Choroid plexus epithelial cell (primary cell): ENCODE measurements around the gene PALD1.

Source experiments
- DNase-seq: peaks from one replicate; pipeline ENCODE4 v3.0.0-alpha.2; 2010; ENCODE audit warnings: low read depth
- H3K4me3 ChIP-seq: 2 replicates; pipeline ENCODE4 v1.5.1; 2011; ENCODE audit warnings: low read depth, mild to moderate bottlenecking, control low read depth, low read length, moderate library complexity
- CTCF ChIP-seq: conservative IDR thresholded peaks from 2 replicates; pipeline ENCODE4 v1.5.1; 2011; ENCODE audit warnings: low read depth, mild to moderate bottlenecking, control low read depth, inconsistent platforms, low read length, moderate library complexity

Gene PALD1

GRCh38 chr10:70549962-70550458 is 71.4 kb downstream of the PALD1 start:
- H3K4me3 ChIP-seq, result no peak overlapping the region
- peak; percentile 73 for DNase-seq
- TF ChIP-seq CTCF, result peak; percentile 84

GRCh38 chr10:70550459-70550858 is 71.9 kb downstream of the PALD1 start:
- no peak for TF ChIP-seq CTCF

GRCh38 chr10:70551466-70551865 is 72.9 kb downstream of the PALD1 start:
- TF ChIP-seq CTCF, result no peak
- DNase-seq, result peak; percentile 30
- H3K4me3 ChIP-seq, result no peak overlapping the region

More at GRCh38 chr10:70550459-70550858, 71.9 kb downstream of the PALD1 start:
- H3K4me3 ChIP-seq, result no peak overlapping the region
- no peak for DNase-seq

GRCh38 chr10:70551971-70552422 is 73.4 kb downstream of the PALD1 start:
- H3K4me3 ChIP-seq, result no peak overlapping the region
- peak; percentile 94 for DNase-seq
- TF ChIP-seq CTCF, result no peak

- DNase-seq, result no peak
- no peak overlapping the region for H3K4me3 ChIP-seq
- no peak for TF ChIP-seq CTCF
Observed at GRCh38 chr10:70552586-70552985, 74.0 kb downstream of the PALD1 start.

GRCh38 chr10:70555371-70555770 is 76.8 kb downstream of the PALD1 start:
- H3K4me3 ChIP-seq, result no peak overlapping the region
- no peak for DNase-seq
- TF ChIP-seq CTCF, result no peak

GRCh38 chr10:70557086-70557845 is 78.7 kb downstream of the PALD1 start:
- no peak overlapping the region for H3K4me3 ChIP-seq
- DNase-seq, result no peak
- no peak for TF ChIP-seq CTCF
